GM18907 (cell line): ENCODE measurements around the gene POLR3E.
A peak's percentile ranks its signal among the peaks of the same experiment; 100 is the strongest.
"Not testable (repeated sequence)": the region's sequence is repeated elsewhere in the genome, so short reads cannot be mapped to it uniquely, and the experiment has no call there.

Source experiments
- ATAC-seq: cut with Tn5 transposase; IDR thresholded peaks from one replicate; pipeline ENCODE4 v1.9.1; 2021; ENCODE audit warnings: mild to moderate bottlenecking, moderate library complexity; ENCODE audit not compliant: unreplicated experiment

The POLR3E gene

DNA sequence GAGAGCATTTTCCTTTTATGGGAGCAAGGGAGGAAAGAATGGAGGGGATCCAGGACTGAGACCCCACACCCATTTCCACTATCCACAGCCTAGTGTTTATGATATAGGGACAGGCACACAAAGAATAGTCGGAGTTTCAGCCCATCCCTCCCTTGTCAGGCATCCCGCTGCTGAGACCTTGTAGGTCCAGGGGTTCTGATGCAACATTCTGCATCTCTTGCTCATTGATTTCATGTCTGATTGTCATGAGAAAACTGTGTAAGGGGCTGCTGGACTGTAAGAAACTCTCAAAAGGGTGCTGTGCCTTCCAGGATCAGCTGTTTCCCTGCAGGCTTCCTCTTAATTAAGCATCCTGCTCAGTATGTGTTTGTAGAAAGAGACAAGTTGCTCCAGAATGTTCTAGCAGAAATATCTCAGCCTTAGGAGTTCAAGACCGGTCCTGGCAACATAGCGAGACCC lies 5.3 kb upstream of the POLR3E start:
- no peak for ATAC-seq

- no peak for ATAC-seq
These were observed 4.9 kb upstream of the POLR3E start for GRCh38 chr16:22292320-22292719.

GRCh38 chr16:22293137-22294106 lies 3.8 kb upstream of the POLR3E start:
- no peak for ATAC-seq

DNA sequence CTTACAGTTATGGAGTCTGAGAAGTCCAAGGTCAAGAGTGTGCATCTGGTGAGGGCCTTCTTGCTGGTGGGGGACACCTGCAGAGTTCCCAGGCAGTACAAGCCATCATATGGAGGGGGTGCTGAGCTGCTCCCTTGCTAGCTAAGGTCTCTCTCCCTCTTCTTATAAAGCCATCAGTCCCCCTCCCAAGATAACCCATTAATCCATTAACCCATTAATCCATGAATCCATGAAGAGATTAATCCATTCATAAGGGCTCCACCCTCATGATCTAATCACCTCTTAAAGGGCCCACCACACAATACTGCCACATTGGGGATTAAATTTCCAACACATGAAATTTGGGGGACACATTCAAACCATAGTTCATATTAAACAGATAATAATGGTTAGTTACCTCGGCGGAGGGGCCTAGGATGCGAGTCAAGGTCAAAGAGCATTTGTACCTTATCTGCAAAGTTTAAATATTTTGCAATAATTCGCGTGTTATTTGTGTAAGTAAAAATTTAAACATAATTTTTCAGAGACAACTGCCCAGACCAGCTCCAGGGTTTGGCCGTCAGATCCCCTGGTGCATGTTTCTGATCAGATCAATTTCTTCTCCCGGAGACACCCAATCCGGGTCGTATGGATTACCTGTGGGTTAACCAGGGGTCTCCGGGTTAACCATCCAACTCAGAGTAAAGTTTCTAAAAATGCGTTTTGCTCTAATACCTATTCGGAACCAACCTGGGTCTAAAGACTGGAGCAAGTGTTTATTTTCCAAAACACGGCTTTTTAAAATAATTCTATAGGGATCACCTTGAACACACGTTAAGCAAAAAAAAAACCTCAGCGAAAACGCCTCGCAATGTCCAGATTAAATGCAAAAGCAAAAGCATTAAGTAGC lies 740 bp upstream of the POLR3E start:
- ATAC-seq = peak; percentile 3

GRCh38 chr16:22297871-22298733 lies 893 bp downstream of the POLR3E start:
- peak; percentile 29 for ATAC-seq

- ATAC-seq = no peak
These were observed 1.8 kb downstream of the POLR3E start for GRCh38 chr16:22299036-22299435.

DNA sequence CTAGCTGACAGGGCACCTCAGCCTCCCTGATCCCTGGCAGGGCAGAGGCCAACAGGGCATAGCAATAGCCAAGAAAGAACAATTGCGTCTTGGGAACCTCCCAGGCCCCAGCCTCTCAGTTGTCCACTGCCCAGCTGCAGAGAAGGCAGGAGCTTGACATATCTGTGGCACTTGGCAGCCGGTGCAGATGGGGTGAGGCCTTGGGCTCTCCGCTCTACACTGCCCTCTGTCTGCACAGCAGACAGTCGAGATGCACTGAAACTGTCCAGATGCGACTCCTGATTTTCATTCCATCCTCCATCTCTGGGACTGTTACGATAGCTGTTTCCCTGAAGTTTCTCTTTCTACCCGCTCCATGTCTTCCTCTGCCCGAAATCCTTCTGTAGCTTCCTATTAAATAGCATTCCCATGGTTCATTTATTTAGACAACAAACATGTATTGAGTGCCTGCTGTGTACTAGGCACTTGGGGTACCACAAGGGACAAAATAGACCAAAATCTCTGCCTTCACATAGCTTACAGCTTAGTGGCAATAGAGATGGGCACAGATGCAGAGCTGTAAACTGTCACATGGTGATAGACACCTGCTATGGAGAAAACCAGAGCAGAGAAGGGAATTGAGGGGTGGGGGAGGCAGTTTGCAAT lies 3.3 kb downstream of the POLR3E start:
- no peak for ATAC-seq

DNA sequence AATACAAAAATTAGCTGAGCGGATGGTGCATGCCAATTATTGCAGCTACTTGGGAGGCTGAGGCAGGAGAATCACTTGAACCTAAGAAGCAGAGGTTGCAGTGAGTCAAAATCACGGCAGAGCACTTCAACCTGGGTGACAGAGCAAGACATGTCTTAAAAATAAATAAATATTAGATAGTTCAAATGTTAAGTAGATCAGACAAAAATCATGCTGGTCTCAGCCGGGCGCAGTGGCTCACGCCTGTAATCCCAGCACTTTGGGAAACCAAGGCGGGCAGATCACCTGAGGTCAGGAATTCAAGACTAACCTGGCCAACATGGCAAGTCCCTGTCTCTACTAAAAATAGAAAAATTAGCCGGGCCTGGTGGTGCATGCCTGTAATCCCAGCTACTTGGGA lies 4.2 kb downstream of the POLR3E start:
- not testable (repeated sequence) for ATAC-seq

GRCh38 chr16:22302776-22303363 lies 5.7 kb downstream of the POLR3E start:
- ATAC-seq = no peak

- ATAC-seq = no peak
These were observed 7.2 kb downstream of the POLR3E start for GRCh38 chr16:22304411-22304810.

DNA sequence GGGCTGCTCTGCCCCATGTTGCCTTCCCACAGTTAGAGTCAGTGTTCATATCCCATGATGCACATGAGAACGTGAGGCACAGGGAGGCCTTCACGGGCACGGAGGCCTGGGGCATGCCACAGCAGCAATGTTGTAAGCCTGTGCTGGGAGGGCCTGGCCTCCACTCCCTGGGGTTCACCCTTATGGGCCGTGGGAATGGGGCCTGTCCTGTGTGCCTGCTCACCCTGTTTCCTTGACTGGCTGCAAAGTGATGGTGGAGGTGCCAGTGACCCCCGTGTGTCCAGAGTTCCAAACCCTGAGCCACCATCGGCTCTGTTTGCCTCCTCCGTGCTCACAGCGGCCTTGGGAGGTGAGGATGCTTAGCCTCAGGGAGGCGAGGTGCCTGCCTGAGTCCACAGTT lies 9.6 kb downstream of the POLR3E start:
- no peak for ATAC-seq

DNA sequence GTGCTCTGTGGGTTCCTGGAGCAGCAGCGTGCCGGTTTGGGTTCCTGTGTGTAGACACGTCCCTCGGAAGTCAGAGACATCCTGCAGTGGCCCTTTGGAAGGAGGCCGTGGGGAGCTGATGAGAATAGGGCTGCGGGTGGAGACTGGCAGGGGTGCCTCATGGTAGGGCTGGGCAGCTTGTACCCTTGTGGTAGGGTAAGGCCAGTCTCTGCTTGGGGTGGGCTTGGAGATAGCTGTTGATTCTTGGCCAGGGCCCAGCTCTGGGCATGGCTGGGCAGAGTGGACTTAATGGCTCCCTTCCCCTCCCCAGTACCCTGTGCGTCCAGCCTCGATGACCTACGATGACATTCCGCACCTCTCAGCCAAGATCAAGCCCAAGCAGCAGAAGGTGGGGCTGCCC lies 10.6 kb downstream of the POLR3E start:
- ATAC-seq = no peak

DNA sequence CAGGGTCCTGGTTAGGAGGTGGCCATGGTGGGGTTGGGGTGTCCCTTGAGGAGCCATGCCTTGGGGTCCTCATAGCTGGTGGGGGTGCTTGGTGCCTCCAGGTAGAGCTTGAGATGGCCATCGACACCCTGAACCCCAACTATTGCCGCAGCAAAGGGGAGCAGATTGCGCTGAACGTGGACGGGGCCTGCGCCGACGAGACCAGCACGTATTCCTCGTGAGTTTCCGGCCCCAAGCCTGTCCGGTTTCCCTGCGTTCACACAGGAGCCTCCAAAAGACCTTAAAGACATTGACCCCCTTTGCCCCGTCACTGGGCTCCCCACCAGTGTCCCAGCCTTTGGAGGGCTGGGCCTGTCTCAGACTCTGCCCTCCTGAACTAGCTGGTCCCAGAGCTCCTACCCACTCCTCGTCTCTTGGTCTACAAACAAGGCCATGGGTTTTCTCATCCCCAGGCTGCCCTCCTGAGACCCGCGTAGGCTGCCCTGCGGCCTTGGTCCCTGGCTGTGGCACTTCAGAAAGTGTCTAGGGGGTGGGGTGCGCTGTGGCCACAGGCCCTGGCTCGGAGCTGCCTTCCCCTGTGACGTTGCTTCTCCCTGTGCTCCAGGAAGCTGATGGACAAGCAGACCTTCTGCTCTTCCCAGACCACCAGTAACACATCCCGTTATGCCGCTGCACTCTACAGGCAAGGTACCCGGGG lies 11.8 kb downstream of the POLR3E start:
- ATAC-seq = no peak

DNA sequence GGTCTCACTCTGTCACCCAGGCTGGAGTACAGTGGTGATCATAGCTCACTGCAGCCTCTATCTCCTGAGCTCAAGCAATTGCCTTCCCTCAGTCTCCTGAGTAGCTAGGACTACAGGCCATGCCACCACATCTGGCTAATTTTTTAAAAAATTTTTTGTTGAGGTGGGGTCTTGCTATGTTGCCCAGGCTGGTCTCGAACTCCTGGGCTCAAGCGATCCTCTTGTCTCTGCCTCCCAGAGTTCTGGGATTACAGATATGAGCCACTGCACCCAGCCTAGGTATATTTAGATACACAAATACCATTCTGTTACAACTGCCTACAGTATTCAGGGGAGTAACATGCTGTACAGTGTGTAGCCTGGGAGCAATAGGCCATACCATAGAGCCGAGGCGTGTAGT lies 14.3 kb downstream of the POLR3E start:
- ATAC-seq = no peak

GRCh38 chr16:22312897-22313781 lies 15.9 kb downstream of the POLR3E start:
- no peak for ATAC-seq

DNA sequence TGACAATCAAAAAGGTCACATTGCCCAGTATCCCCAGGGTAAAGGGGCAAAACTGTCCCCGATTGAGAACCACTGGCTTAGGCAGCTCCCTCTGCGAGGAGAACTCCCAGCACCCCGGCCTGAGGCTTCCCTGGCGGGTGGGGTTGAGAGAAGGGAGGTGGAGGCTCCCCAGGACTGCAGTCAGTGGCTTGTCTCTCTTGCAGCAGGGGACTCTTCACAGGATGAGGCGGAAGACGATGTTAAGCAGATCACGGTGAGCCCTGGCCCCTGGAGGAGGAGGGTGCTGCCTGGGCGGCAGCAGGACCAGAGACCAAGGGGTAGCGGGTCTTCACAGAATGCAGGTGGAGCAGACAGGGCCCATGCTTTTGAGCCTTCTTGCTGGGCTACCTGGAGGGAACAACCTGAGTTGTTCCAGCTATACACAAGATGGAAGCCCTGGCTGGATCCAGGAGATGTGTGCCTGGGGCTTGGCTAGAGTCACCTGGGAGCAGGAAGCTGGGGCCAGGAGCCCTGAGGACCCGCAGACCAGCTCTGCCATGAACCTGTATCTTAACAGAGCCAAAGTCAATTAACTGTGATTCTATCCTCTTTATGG lies 16.8 kb downstream of the POLR3E start:
- no peak for ATAC-seq

DNA sequence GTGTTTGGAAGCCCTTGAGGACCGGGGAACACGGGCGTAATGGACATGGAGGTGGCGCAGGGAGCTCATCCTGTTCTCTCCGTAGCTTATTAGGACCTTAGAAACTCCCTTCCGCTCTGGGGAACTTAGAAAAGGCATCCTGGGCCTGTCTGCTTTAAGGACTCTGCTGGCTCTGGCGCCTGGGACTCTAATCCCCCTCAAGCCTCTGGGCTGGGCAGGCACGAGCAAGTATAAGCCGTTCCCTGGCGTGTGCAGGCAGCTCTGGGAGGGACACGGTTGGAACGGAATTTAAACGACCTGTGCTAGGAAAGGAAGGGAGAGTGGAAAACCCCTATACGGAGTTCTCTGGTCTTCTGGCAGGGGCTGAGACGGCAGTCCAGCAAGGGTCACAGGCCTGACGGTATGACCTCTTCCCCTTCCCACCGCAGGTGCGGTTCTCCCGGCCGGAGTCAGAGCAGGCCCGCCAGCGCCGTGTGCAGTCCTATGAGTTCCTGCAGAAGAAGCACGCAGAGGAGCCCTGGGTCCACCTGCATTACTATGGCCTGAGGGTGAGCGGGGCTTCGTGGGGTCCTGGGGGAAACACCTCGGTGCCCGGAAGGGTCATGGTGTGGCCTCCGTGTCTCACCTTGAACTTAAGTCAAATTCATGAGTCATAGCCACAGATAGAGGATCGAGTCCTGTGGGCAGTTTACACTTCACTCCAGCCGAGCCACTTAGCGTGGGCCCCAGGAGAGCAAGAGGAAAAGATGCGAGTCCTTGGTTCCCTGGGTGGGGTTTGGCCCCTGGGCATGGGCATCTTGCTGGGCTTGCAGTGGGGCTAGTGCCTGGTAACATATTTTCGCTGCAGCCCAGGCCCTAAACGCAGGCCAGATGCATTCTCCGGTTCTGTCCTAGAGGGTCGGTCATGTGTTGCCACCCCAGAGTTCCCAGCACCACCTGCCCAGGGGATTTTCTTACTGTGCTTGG lies 17.7 kb downstream of the POLR3E start:
- ATAC-seq = no peak
